ENCODE measurements around the gene LEFTY1. TPM values are rescaled to one million over a fixed set of nuclear protein-coding genes. Genes with fewer than 3 reads are reported as not detected.
"Not testable (repeated sequence)": the region's sequence is repeated elsewhere in the genome, so short reads cannot be mapped to it uniquely, and the experiment has no call there.

LEFTY1 gene
- total and polyA plus RNA-seq, 4 donors: 0.42 to 1.4 (median 0.87) TPM

DNA sequence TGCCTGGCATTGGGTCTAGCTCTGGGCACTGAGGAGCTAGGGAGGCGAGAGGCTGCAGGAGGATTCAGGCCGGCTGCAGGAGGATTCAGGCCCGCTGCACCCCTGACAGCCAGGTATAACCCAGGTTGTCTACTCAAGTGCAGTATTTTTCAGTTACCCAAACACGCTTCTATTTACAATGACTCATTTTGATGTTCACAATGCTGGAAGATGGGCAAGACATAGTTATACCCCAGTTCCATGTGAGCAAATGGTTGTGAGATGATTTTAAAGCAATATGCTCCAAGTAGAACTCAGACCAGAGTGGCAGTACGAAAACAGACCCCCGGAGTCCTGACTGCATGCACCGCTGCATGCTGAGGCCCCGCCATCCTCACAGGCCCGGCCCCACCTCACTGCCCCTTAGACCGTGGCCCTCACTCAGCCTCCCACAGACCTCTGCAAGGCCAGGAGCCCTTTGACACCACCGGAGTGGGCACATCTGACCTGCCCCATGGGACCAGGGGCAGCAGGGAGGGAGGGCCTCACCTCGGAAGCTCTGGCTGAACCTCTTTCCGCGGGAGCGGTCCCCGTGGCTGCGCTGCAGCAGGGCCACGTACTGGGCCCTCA is 553 bp downstream of the LEFTY1 start:
- no peak for TF ChIP-seq NR2F2 (IDR thresholded peaks at IDR 0.05)
- TF ChIP-seq, protein P1, sequence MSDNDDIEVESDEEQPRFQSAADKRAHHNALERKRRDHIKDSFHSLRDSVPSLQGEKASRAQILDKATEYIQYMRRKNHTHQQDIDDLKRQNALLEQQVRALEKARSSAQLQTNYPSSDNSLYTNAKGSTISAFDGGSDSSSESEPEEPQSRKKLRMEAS (IDR thresholded peaks at IDR 0.05): no peak
- no peak for TF ChIP-seq GABPA (IDR thresholded peaks at IDR 0.05 in 1 of 2, conservative IDR thresholded peaks at IDR 0.05 in 1 of 2)
- no peak for TF ChIP-seq RAD21 (IDR thresholded peaks at IDR 0.05)
- TF ChIP-seq TAF1 (conservative IDR thresholded peaks at IDR 0.05): no peak
- TF ChIP-seq, protein P2, sequence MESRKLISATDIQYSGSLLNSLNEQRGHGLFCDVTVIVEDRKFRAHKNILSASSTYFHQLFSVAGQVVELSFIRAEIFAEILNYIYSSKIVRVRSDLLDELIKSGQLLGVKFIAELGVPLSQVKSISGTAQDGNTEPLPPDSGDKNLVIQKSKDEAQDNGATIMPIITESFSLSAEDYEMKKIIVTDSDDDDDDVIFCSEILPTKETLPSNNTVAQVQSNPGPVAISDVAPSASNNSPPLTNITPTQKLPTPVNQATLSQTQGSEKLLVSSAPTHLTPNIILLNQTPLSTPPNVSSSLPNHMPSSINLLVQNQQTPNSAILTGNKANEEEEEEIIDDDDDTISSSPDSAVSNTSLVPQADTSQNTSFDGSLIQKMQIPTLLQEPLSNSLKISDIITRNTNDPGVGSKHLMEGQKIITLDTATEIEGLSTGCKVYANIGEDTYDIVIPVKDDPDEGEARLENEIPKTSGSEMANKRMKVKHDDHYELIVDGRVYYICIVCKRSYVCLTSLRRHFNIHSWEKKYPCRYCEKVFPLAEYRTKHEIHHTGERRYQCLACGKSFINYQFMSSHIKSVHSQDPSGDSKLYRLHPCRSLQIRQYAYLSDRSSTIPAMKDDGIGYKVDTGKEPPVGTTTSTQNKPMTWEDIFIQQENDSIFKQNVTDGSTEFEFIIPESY (IDR thresholded peaks at IDR 0.05): no peak
- TF ChIP-seq SP1 (IDR thresholded peaks at IDR 0.05): no peak
- no peak for TF ChIP-seq HNF4G (IDR thresholded peaks at IDR 0.05)
- TF ChIP-seq, protein P3, sequence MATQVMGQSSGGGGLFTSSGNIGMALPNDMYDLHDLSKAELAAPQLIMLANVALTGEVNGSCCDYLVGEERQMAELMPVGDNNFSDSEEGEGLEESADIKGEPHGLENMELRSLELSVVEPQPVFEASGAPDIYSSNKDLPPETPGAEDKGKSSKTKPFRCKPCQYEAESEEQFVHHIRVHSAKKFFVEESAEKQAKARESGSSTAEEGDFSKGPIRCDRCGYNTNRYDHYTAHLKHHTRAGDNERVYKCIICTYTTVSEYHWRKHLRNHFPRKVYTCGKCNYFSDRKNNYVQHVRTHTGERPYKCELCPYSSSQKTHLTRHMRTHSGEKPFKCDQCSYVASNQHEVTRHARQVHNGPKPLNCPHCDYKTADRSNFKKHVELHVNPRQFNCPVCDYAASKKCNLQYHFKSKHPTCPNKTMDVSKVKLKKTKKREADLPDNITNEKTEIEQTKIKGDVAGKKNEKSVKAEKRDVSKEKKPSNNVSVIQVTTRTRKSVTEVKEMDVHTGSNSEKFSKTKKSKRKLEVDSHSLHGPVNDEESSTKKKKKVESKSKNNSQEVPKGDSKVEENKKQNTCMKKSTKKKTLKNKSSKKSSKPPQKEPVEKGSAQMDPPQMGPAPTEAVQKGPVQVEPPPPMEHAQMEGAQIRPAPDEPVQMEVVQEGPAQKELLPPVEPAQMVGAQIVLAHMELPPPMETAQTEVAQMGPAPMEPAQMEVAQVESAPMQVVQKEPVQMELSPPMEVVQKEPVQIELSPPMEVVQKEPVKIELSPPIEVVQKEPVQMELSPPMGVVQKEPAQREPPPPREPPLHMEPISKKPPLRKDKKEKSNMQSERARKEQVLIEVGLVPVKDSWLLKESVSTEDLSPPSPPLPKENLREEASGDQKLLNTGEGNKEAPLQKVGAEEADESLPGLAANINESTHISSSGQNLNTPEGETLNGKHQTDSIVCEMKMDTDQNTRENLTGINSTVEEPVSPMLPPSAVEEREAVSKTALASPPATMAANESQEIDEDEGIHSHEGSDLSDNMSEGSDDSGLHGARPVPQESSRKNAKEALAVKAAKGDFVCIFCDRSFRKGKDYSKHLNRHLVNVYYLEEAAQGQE (IDR thresholded peaks at IDR 0.05): no peak
- TF ChIP-seq FOXA2 (IDR thresholded peaks at IDR 0.05): no peak

DNA sequence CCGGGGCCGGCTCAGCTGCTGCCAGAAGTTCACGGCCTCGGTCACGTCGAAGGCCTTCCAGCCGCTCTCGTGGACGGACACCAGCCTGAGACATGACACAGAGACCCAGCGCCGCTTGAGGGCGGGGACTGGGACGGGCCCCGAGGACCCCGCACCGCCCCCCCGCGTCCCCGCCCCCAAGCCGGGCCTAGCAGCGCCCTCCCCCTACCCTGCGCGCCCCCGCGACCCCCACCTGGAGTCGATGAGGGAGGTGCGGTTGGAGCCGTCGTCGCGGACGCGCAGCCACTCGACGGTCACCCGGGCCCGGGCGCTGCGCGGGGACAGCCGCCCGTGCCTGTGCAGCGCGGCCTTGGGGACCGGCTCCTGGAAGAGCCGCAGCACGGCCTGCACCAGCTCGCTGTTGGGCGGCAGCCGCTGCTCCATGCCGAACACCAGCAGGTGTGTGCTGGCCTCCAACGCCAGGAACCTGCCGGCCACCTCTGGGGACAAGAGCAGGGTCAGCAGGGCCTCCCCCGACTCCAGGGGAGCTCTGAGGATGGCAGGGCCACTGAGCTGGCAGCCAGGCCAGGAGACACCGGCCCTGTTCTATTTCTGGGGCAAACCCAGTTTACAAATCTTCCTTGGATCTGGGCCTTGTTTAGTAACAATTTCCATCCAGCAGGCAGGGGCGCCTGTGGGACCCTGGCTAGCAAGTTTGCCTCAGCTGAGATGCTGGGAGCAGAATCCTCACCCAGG is 1.2 kb downstream of the LEFTY1 start:
- H3K9me3 ChIP-seq (ENCODE audit: control insufficient read depth in 4 of 4, low read length in 3 of 4); H3K4me3 ChIP-seq (ENCODE audit: low read depth in 1 of 3, low read length in 3 of 3); H3K27me3 ChIP-seq (ENCODE audit: control insufficient read depth in 4 of 4, insufficient read depth in 4 of 4, low read length in 3 of 4); H3K36me3 ChIP-seq (ENCODE audit: control insufficient read depth in 4 of 4, insufficient read depth in 3 of 4, low read depth in 1 of 4, low read length in 3 of 4); DNase-seq (ENCODE audit: low spot score); H3K9ac ChIP-seq (ENCODE audit: low read depth in 1 of 2, low read length in 2 of 2): not testable (repeated sequence)
- WGBS: 46% methylated on average over 49 of the region's 56 CpGs
- Histone ChIP-seq H3K4me1 (ENCODE audit: control insufficient read depth in 4 of 4, insufficient read depth in 4 of 4, low read length in 3 of 4) (peaks cover 24 to 57% (median 42%) of the 10 kb centered on the region in 4 donors), H3K27ac (ENCODE audit: low read depth in 1 of 2, low read length in 2 of 2) (peak overlapping the region in 1 of 2 donors; percentile 20)

More for the DNA sequence above, 553 bp downstream of the LEFTY1 start:
- Histone ChIP-seq H3K27ac (ENCODE audit: low read depth in 1 of 2, low read length in 2 of 2) (peak overlapping the region in 1 of 2 donors; percentile 20), H3K9ac (ENCODE audit: low read depth in 1 of 2, low read length in 2 of 2) (no peak overlapping the region), H3K4me1 (ENCODE audit: control insufficient read depth in 4 of 4, insufficient read depth in 4 of 4, low read length in 3 of 4) (peaks cover 24 to 51% (median 40%) of the 10 kb centered on the region in 4 donors), H3K4me3 (ENCODE audit: low read depth in 1 of 3, low read length in 3 of 3) (no peak overlapping the region), H3K27me3 (ENCODE audit: control insufficient read depth in 4 of 4, insufficient read depth in 4 of 4, low read length in 3 of 4) (no peaks in the 10 kb centered on the region), H3K36me3 (ENCODE audit: control insufficient read depth in 4 of 4, insufficient read depth in 3 of 4, low read depth in 1 of 4, low read length in 3 of 4) (no peaks in the 10 kb centered on the region), H3K9me3 (ENCODE audit: control insufficient read depth in 4 of 4, low read length in 3 of 4) (no peaks in the 10 kb centered on the region)
- DNase-seq (ENCODE audit: low spot score): no peak
- 84% methylated on average over 18 of the region's 18 CpGs for WGBS

DNA sequence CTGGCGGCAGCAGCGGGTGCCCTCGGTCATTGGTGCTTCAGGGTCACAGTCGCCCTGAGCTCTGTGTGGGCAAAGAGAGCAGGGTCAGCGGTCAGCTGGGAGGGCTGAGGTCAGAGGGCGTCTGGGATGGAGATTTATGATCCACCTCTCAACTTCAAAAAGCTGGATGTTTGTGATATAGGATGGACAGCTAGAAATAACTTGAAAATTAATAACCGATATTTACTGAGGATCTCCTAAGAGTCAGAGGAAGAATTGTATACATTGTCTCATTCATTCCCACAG is 2.0 kb downstream of the LEFTY1 start:
- Histone ChIP-seq H3K9me3 (ENCODE audit: control insufficient read depth in 4 of 4, low read length in 3 of 4) (no peaks in the 10 kb centered on the region), H3K27ac (ENCODE audit: low read depth in 1 of 2, low read length in 2 of 2) (peak overlapping the region; percentile 44 to 90), H3K4me1 (ENCODE audit: control insufficient read depth in 4 of 4, insufficient read depth in 4 of 4, low read length in 3 of 4) (peaks cover 24 to 58% (median 42%) of the 10 kb centered on the region in 4 donors), H3K36me3 (ENCODE audit: control insufficient read depth in 4 of 4, insufficient read depth in 3 of 4, low read depth in 1 of 4, low read length in 3 of 4) (no peaks in the 10 kb centered on the region), H3K27me3 (ENCODE audit: control insufficient read depth in 4 of 4, insufficient read depth in 4 of 4, low read length in 3 of 4) (no peaks in the 10 kb centered on the region), H3K9ac (ENCODE audit: low read depth in 1 of 2, low read length in 2 of 2) (no peak overlapping the region), H3K4me3 (ENCODE audit: low read depth in 1 of 3, low read length in 3 of 3) (no peak overlapping the region)
- TF ChIP-seq RAD21 (IDR thresholded peaks at IDR 0.05) (no peak), RXRA (IDR thresholded peaks at IDR 0.05) (peak; percentile 42 to 72), HNF4G (IDR thresholded peaks at IDR 0.05) (no peak), HNF4A (conservative IDR thresholded peaks at IDR 0.05) (peak; percentile 46 to 59), TAF1 (conservative IDR thresholded peaks at IDR 0.05) (no peak)
- TF ChIP-seq, protein P2 (IDR thresholded peaks at IDR 0.05): no peak
- TF ChIP-seq, protein P4, sequence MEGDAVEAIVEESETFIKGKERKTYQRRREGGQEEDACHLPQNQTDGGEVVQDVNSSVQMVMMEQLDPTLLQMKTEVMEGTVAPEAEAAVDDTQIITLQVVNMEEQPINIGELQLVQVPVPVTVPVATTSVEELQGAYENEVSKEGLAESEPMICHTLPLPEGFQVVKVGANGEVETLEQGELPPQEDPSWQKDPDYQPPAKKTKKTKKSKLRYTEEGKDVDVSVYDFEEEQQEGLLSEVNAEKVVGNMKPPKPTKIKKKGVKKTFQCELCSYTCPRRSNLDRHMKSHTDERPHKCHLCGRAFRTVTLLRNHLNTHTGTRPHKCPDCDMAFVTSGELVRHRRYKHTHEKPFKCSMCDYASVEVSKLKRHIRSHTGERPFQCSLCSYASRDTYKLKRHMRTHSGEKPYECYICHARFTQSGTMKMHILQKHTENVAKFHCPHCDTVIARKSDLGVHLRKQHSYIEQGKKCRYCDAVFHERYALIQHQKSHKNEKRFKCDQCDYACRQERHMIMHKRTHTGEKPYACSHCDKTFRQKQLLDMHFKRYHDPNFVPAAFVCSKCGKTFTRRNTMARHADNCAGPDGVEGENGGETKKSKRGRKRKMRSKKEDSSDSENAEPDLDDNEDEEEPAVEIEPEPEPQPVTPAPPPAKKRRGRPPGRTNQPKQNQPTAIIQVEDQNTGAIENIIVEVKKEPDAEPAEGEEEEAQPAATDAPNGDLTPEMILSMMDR (IDR thresholded peaks at IDR 0.05; ENCODE audit: low read depth, low read length, missing input control): no peak
- WGBS: 40% methylated on average over 7 of the region's 7 CpGs
- no peak for DNase-seq (ENCODE audit: low spot score)
